HepG2 (cell line): ENCODE results near the gene ST8SIA1. TPM values are rescaled to one million over a fixed set of nuclear protein-coding genes. Genes with fewer than 3 reads are reported as not detected.

Experiments used
- ATAC-seq: fragments of 200-7000 bp; cut with Tn5 transposase; 3 replicates; pipeline ENCODE4 v1.9.1; 2020; ENCODE audit warnings: mild to moderate bottlenecking, moderate library complexity
- BruUV-seq: library from RNA; stranded (reverse); fragments of 400-500 nt; replicated peaks from 2 replicates; lab custom pipeline; 2021; lab: Mats Ljungman, UMichigan
- CTCF ChIA-PET: fragments of 300-600 bp; formaldehyde crosslinking; extraction: SDS; loops from one replicate; lab custom pipeline; 2021; ENCODE audit warnings: low total read pairs, inconsistent platforms, low intra/inter-chr PET ratio; lab: Yijun Ruan, JAX
- POLR2A ChIA-PET: fragments of 350-600 bp; sonication (Branson Sonifier 250); formaldehyde crosslinking; loops from one replicate; lab custom pipeline; 2020; ENCODE audit warnings: antibody characterized with exemption, inconsistent platforms; lab: Yijun Ruan, JAX
- DNase-seq: peaks from one replicate; pipeline ENCODE4 v3.0.0-alpha.2; 2015; ENCODE audit warnings: low spot score
- FAIRE-seq: peaks from 3 replicates; lab custom pipeline; 2011; peaks lifted over from hg19 to GRCh38; lab: Jason Lieb, UNC
- H2AFZ ChIP-seq: one replicate; pipeline ENCODE4 v1.6.1; 2011; ENCODE audit warnings: low read length, inconsistent platforms
- H3K27ac ChIP-seq: fragments of 300-600 bp; 3 replicates; pipeline ENCODE4 v1.8.0; 2011; ENCODE audit warnings: mixed run types, mild to moderate bottlenecking, mixed read lengths, low read length, inconsistent platforms; ENCODE audit not compliant: insufficient read depth; ENCODE audit errors: extremely low read length
- H3K27me3 ChIP-seq, 2 experiments: fragments of 200-600 bp in 1 of 2; 2 replicates in 1 of 2; 3 replicates in 1 of 2; pipeline versions ENCODE4 v1.6.0 to v1.8.0; 2011; ENCODE audit warnings: low read length in 2 of 2, mild to moderate bottlenecking in 2 of 2, moderate library complexity in 2 of 2, inconsistent platforms in 1 of 2; ENCODE audit not compliant: insufficient read depth in 2 of 2, control insufficient read depth in 1 of 2
- H3K36me3 ChIP-seq, 2 experiments: fragments of 200-600 bp in 1 of 2; replicated peaks in 1 of 2; 2 replicates in 1 of 2; 3 replicates in 1 of 2; pipeline versions ENCODE4 v1.5.1 to v1.8.0; 2011; ENCODE audit warnings: low read length in 2 of 2, inconsistent platforms in 1 of 2; ENCODE audit not compliant: insufficient read depth in 2 of 2, control insufficient read depth in 1 of 2
- H3K4me1 ChIP-seq: 2 replicates; pipeline ENCODE4 v1.5.1; 2012; ENCODE audit warnings: low read length, inconsistent platforms; ENCODE audit not compliant: insufficient read depth
- H3K4me2 ChIP-seq: 2 replicates; pipeline ENCODE4 v1.6.0; 2011; ENCODE audit warnings: low read depth, low read length, inconsistent platforms
- H3K4me3 ChIP-seq, 3 experiments: fragments of 200-600 bp in 1 of 3; sonication (generic), shearing (Covaris generic) in 1 of 3; replicated peaks in 1 of 3; 2 replicates each; pipeline ENCODE4 v1.5.1; 2011 to 2016; ENCODE audit warnings: low read length in 3 of 3, inconsistent platforms in 2 of 3, low read depth in 2 of 3, mild to moderate bottlenecking in 2 of 3, control low read depth in 1 of 3, mixed read lengths in 1 of 3; ENCODE audit not compliant: insufficient read depth in 1 of 3
- H3K79me2 ChIP-seq: one replicate; pipeline ENCODE4 v1.6.1; 2011; ENCODE audit warnings: low read length, inconsistent platforms; ENCODE audit not compliant: insufficient read depth
- H3K9ac ChIP-seq: 2 replicates; pipeline ENCODE4 v1.6.0; 2011; ENCODE audit warnings: mild to moderate bottlenecking, low read depth, low read length, inconsistent platforms; ENCODE audit not compliant: insufficient read depth
- H3K9me3 ChIP-seq: 2 replicates; pipeline ENCODE4 v1.5.1; 2012; ENCODE audit warnings: mild to moderate bottlenecking, low read length
- H4K20me1 ChIP-seq: 2 replicates; pipeline ENCODE4 v1.6.0; 2011; ENCODE audit warnings: inconsistent platforms, mild to moderate bottlenecking, low read length, moderate library complexity; ENCODE audit not compliant: insufficient read depth
- CCAR2 ChIP-seq: fragments of 200-400 bp; formaldehyde crosslinking; optimal IDR thresholded peaks from 2 replicates; pipeline ENCODE3; 2018; ENCODE audit warnings: low read depth, mild to moderate bottlenecking, low read length, moderate library complexity
- CENPX ChIP-seq: sonication (generic); formaldehyde crosslinking; IDR thresholded peaks from 2 replicates; pipeline ENCODE4 v1.9.0; 2021; ENCODE audit warnings: mild to moderate bottlenecking, missing genetic modification reagents, moderate library complexity
- DR1 ChIP-seq: sonication (generic); formaldehyde crosslinking; IDR thresholded peaks from 2 replicates; pipeline ENCODE4 v1.8.0; 2021; ENCODE audit warnings: mild to moderate bottlenecking, missing genetic modification reagents, inconsistent platforms
- IKZF4 ChIP-seq: sonication (generic); formaldehyde crosslinking; IDR thresholded peaks from 2 replicates; pipeline ENCODE4 v1.5.1; 2020; ENCODE audit warnings: borderline replicate concordance, mild to moderate bottlenecking, low read depth, missing genetic modification reagents; ENCODE audit errors: not compliant biosample characterization
- MAFF ChIP-seq: IDR thresholded peaks from 2 replicates; pipeline ENCODE4 v1.6.1; 2011; ENCODE audit warnings: low read depth, low read length, improper control_type of control experiment
- MAFK ChIP-seq, 2 experiments: IDR thresholded peaks in 1 of 2; conservative IDR thresholded peaks in 1 of 2; 2 replicates each; pipeline ENCODE4 v1.6.1; 2011; ENCODE audit warnings: improper control_type of control experiment in 2 of 2, low read length in 2 of 2
- NKX3-1 ChIP-seq: sonication (generic); formaldehyde crosslinking; IDR thresholded peaks from 2 replicates; pipeline ENCODE4 v1.5.0; 2020; ENCODE audit warnings: missing genetic modification reagents
- NR0B2 ChIP-seq: sonication (generic); formaldehyde crosslinking; IDR thresholded peaks from 2 replicates; pipeline ENCODE4 v1.4.0; 2020; ENCODE audit warnings: mild to moderate bottlenecking, missing genetic modification reagents
- NR2C2 ChIP-seq: sonication (generic); formaldehyde crosslinking; IDR thresholded peaks from 2 replicates; pipeline ENCODE4 v1.4.0; 2020; ENCODE audit warnings: missing genetic modification reagents, mild to moderate bottlenecking, moderate library complexity, borderline replicate concordance
- PLSCR1 ChIP-seq: sonication (generic); formaldehyde crosslinking; IDR thresholded peaks from 2 replicates; pipeline ENCODE4 v1.5.0; 2020; ENCODE audit warnings: missing genetic modification reagents, mild to moderate bottlenecking, borderline replicate concordance
- ZBTB7A ChIP-seq: sonication (generic); formaldehyde crosslinking; IDR thresholded peaks from 2 replicates; pipeline ENCODE4 v1.8.0; 2022; ENCODE audit warnings: mild to moderate bottlenecking, missing genetic modification reagents
- ZHX1 ChIP-seq: sonication (generic); formaldehyde crosslinking; IDR thresholded peaks from 2 replicates; pipeline ENCODE4 v1.8.1; 2022; ENCODE audit warnings: low read depth, mild to moderate bottlenecking, missing genetic modification reagents
- ZKSCAN5 ChIP-seq: sonication (generic); formaldehyde crosslinking; IDR thresholded peaks from 2 replicates; pipeline ENCODE4 v1.5.1; 2020; ENCODE audit warnings: mild to moderate bottlenecking, missing genetic modification reagents
- ZNF30 ChIP-seq: sonication (generic); formaldehyde crosslinking; IDR thresholded peaks from 2 replicates; pipeline ENCODE4 v1.5.0; 2020; ENCODE audit warnings: mild to moderate bottlenecking, missing genetic modification reagents
- ZNF670 ChIP-seq: sonication (generic); formaldehyde crosslinking; IDR thresholded peaks from 2 replicates; pipeline ENCODE4 v1.8.0; 2022; ENCODE audit warnings: mild to moderate bottlenecking, missing genetic modification reagents, borderline replicate concordance
- ZSCAN30 ChIP-seq: sonication (generic); formaldehyde crosslinking; IDR thresholded peaks from 2 replicates; pipeline ENCODE4 v1.5.0; 2020; ENCODE audit warnings: mild to moderate bottlenecking, missing genetic modification reagents
- WGBS: methylation state at CpG from one replicate; pipeline ENCODE4 v1.1.6; 2017; ENCODE audit warnings: low lambda C conversion rate; 5-methylcytosine and 5-hydroxymethylcytosine counted together
- in situ Hi-C: cut with HindIII; loops from 2 replicates; pipeline ENCODE4 v1.10.0; 2017; ENCODE audit warnings: low pct_unique_long_range_greater_than_20kb; ENCODE audit not compliant: extremely low pct_ligation_motif_present
- intact Hi-C: fragments of 100-400 bp; cut with micrococcal nuclease; formaldehyde crosslinking; loops from one replicate; pipeline ENCODE4 v1.10.0; 2022; ENCODE audit not compliant: unreplicated experiment
- polyA plus RNA-seq, 8 experiments: library from polyadenylated mRNA; depleted of rRNA in 3 of 8; stranded (reverse) in 7 of 8; unstranded in 1 of 8; fragments of >200 nt; fragmentation: Illumina TruSeq in 4 of 8; extraction: Trizol in 4 of 8; gene quantifications; 2 replicates each; pipeline versions ENCODE4 v1.2.1 to v1.2.3, GENCODE V29; 2011 to 2016; ENCODE audit warnings: low read depth in 4 of 8, missing spikeins in 1 of 8, mixed read lengths in 1 of 8; ENCODE audit not compliant: insufficient read depth in 1 of 8
- total RNA-seq, 5 experiments: library from RNA; depleted of rRNA; stranded (reverse); fragments of >200 nt; fragmentation: Illumina TruSeq; extraction: Trizol; gene quantifications; 2 replicates each; pipeline ENCODE4 v1.2.3, GENCODE V29; 2016; ENCODE audit warnings: low read depth in 1 of 5

The ST8SIA1 gene
- total and polyA plus RNA-seq, 2 of the 13 experiments (the other 11 are each of a cell fraction or from before 2014, with no cell fraction given), result not detected

GRCh38 chr12:22264380-22264779, 70.1 kb downstream of the ST8SIA1 start:
- Histone ChIP-seq H3K4me2 (no peak overlapping the region), H4K20me1 (no peaks in the 10 kb centered on the region), H2AFZ (no peak overlapping the region), H3K4me1 (no peaks in the 10 kb centered on the region), H3K27ac (no peak overlapping the region), H3K9me3 (no peaks in the 10 kb centered on the region), H3K27me3 (no peaks in the 10 kb centered on the region; a peak in 1 of 5 replicates), H3K79me2 (no peaks in the 10 kb centered on the region), H3K4me3 (no peak overlapping the region), H3K36me3 (no peaks in the 10 kb centered on the region), H3K9ac (no peak overlapping the region)
- intact Hi-C loops, result no loop called here
- TF ChIP-seq MAFK (conservative IDR thresholded peaks at IDR 0.05 in 1 of 2, IDR thresholded peaks at IDR 0.05 in 1 of 2; ENCODE audit: low read length in 2 of 2) (peak; percentile 54 to 90), ZHX1 (CRISPR knock-in tag) (no peak), MAFF (peak; percentile 77)
- in situ Hi-C loops, result no loop called here
- no peak for DNase-seq
- BruUV-seq, result no TSS peak
- ATAC-seq, result no peak
- FAIRE-seq, result no peak
- CTCF ChIA-PET, result no interaction called here
- POLR2A ChIA-PET, result no interaction called here
- WGBS, result 3% methylated on average over 5 of the region's 5 CpGs

GRCh38 chr12:22262309-22262708, 72.2 kb downstream of the ST8SIA1 start:
- H3K4me1 ChIP-seq, result no peaks in the 10 kb centered on the region
- H3K4me2 ChIP-seq, result no peak overlapping the region
- no peak overlapping the region for H3K4me3 ChIP-seq
- H3K36me3 ChIP-seq, result no peaks in the 10 kb centered on the region
- no peak overlapping the region for H3K9ac ChIP-seq
- H3K79me2 ChIP-seq, result no peaks in the 10 kb centered on the region
- no peak overlapping the region for H3K27ac ChIP-seq
- H3K27me3 ChIP-seq, result no peaks in the 10 kb centered on the region; a peak in 1 of 5 replicates
- no TSS peak for BruUV-seq
- WGBS, result 6% methylated on average over 2 of the region's 2 CpGs
- no peak for DNase-seq
- no peaks in the 10 kb centered on the region for H3K9me3 ChIP-seq
- no peak for FAIRE-seq
- H4K20me1 ChIP-seq, result no peaks in the 10 kb centered on the region
- H2AFZ ChIP-seq, result no peak overlapping the region
- intact Hi-C loops, result no loop called here
- ChIA-PET CTCF (no interaction called here), POLR2A (no interaction called here)
- in situ Hi-C loops, result no loop called here
- ATAC-seq, result no peak
- TF ChIP-seq NR0B2 (CRISPR knock-in tag) (no peak), ZNF670 (no peak), ZSCAN30 (CRISPR knock-in tag) (no peak), ZKSCAN5 (no peak), CCAR2 (no peak), NKX3-1 (CRISPR knock-in tag) (no peak), DR1 (CRISPR knock-in tag) (no peak), CENPX (CRISPR knock-in tag) (no peak), NR2C2 (no peak), PLSCR1 (CRISPR knock-in tag) (no peak), ZNF30 (CRISPR knock-in tag) (no peak), ZBTB7A (no peak), IKZF4 (CRISPR knock-in tag) (no peak)
